HepG2 (cell line): ENCODE data around the gene ITSN2. TPM values are rescaled to one million over a fixed set of nuclear protein-coding genes. Genes with fewer than 3 reads are reported as not detected.

Source experiments
- ATAC-seq: fragments of 200-7000 bp; cut with Tn5 transposase; 3 replicates; pipeline ENCODE4 v1.9.1; 2020; ENCODE audit warnings: mild to moderate bottlenecking, moderate library complexity
- BruUV-seq: library from RNA; stranded (reverse); fragments of 400-500 nt; replicated peaks from 2 replicates; lab custom pipeline; 2021; lab: Mats Ljungman, UMichigan
- CTCF ChIA-PET: fragments of 300-600 bp; formaldehyde crosslinking; extraction: SDS; loops from one replicate; lab custom pipeline; 2021; ENCODE audit warnings: low total read pairs, inconsistent platforms, low intra/inter-chr PET ratio; lab: Yijun Ruan, JAX
- POLR2A ChIA-PET: fragments of 350-600 bp; sonication (Branson Sonifier 250); formaldehyde crosslinking; loops from one replicate; lab custom pipeline; 2020; ENCODE audit warnings: antibody characterized with exemption, inconsistent platforms; lab: Yijun Ruan, JAX
- DNase-seq: peaks from one replicate; pipeline ENCODE4 v3.0.0-alpha.2; 2015; ENCODE audit warnings: low spot score
- FAIRE-seq: peaks from 3 replicates; lab custom pipeline; 2011; peaks lifted over from hg19 to GRCh38; lab: Jason Lieb, UNC
- H2AFZ ChIP-seq: one replicate; pipeline ENCODE4 v1.6.1; 2011; ENCODE audit warnings: low read length, inconsistent platforms
- H3K27ac ChIP-seq: fragments of 300-600 bp; 3 replicates; pipeline ENCODE4 v1.8.0; 2011; ENCODE audit warnings: mixed run types, mild to moderate bottlenecking, mixed read lengths, low read length, inconsistent platforms; ENCODE audit not compliant: insufficient read depth; ENCODE audit errors: extremely low read length
- H3K27me3 ChIP-seq, 2 experiments: fragments of 200-600 bp in 1 of 2; 2 replicates in 1 of 2; 3 replicates in 1 of 2; pipeline versions ENCODE4 v1.6.0 to v1.8.0; 2011; ENCODE audit warnings: low read length in 2 of 2, mild to moderate bottlenecking in 2 of 2, moderate library complexity in 2 of 2, inconsistent platforms in 1 of 2; ENCODE audit not compliant: insufficient read depth in 2 of 2, control insufficient read depth in 1 of 2
- H3K36me3 ChIP-seq, 2 experiments: fragments of 200-600 bp in 1 of 2; replicated peaks in 1 of 2; 2 replicates in 1 of 2; 3 replicates in 1 of 2; pipeline versions ENCODE4 v1.5.1 to v1.8.0; 2011; ENCODE audit warnings: low read length in 2 of 2, inconsistent platforms in 1 of 2; ENCODE audit not compliant: insufficient read depth in 2 of 2, control insufficient read depth in 1 of 2
- H3K4me1 ChIP-seq: 2 replicates; pipeline ENCODE4 v1.5.1; 2012; ENCODE audit warnings: low read length, inconsistent platforms; ENCODE audit not compliant: insufficient read depth
- H3K4me2 ChIP-seq: 2 replicates; pipeline ENCODE4 v1.6.0; 2011; ENCODE audit warnings: low read depth, low read length, inconsistent platforms
- H3K4me3 ChIP-seq, 3 experiments: fragments of 200-600 bp in 1 of 3; sonication (generic), shearing (Covaris generic) in 1 of 3; replicated peaks in 1 of 3; 2 replicates each; pipeline ENCODE4 v1.5.1; 2011 to 2016; ENCODE audit warnings: low read length in 3 of 3, inconsistent platforms in 2 of 3, low read depth in 2 of 3, mild to moderate bottlenecking in 2 of 3, control low read depth in 1 of 3, mixed read lengths in 1 of 3; ENCODE audit not compliant: insufficient read depth in 1 of 3
- H3K79me2 ChIP-seq: one replicate; pipeline ENCODE4 v1.6.1; 2011; ENCODE audit warnings: low read length, inconsistent platforms; ENCODE audit not compliant: insufficient read depth
- H3K9ac ChIP-seq: 2 replicates; pipeline ENCODE4 v1.6.0; 2011; ENCODE audit warnings: mild to moderate bottlenecking, low read depth, low read length, inconsistent platforms; ENCODE audit not compliant: insufficient read depth
- H3K9me3 ChIP-seq: 2 replicates; pipeline ENCODE4 v1.5.1; 2012; ENCODE audit warnings: mild to moderate bottlenecking, low read length
- H4K20me1 ChIP-seq: 2 replicates; pipeline ENCODE4 v1.6.0; 2011; ENCODE audit warnings: inconsistent platforms, mild to moderate bottlenecking, low read length, moderate library complexity; ENCODE audit not compliant: insufficient read depth
- CREBL2 ChIP-seq: sonication (generic); formaldehyde crosslinking; IDR thresholded peaks from 2 replicates; pipeline ENCODE4 v1.8.1; 2023; ENCODE audit warnings: missing genetic modification reagents, mild to moderate bottlenecking, borderline replicate concordance
- DR1 ChIP-seq: sonication (generic); formaldehyde crosslinking; IDR thresholded peaks from 2 replicates; pipeline ENCODE4 v1.8.0; 2021; ENCODE audit warnings: mild to moderate bottlenecking, missing genetic modification reagents, inconsistent platforms
- EZH2 ChIP-seq: conservative IDR thresholded peaks from 2 replicates; pipeline ENCODE4 v1.6.1; 2012; ENCODE audit warnings: mild to moderate bottlenecking, low read depth, low read length, moderate library complexity
- HNRNPUL1 ChIP-seq: fragments of 200-400 bp; formaldehyde crosslinking; IDR thresholded peaks from 2 replicates; pipeline ENCODE4 v1.6.1; 2017; ENCODE audit warnings: low read depth, mild to moderate bottlenecking, low read length, moderate library complexity
- KDM2A ChIP-seq: sonication (generic); formaldehyde crosslinking; IDR thresholded peaks from 2 replicates; pipeline ENCODE4 v1.4.0; 2020; ENCODE audit warnings: low read depth, missing genetic modification reagents, borderline replicate concordance
- SETDB1 ChIP-seq: sonication (generic); formaldehyde crosslinking; IDR thresholded peaks from 2 replicates; pipeline ENCODE4 v1.5.1; 2020; ENCODE audit warnings: missing genetic modification reagents, mild to moderate bottlenecking, borderline replicate concordance
- SOX5 ChIP-seq: IDR thresholded peaks from 2 replicates; pipeline ENCODE4 v1.6.1; 2016; ENCODE audit warnings: borderline replicate concordance
- SRSF9 ChIP-seq: fragments of 200-400 bp; formaldehyde crosslinking; IDR thresholded peaks from 2 replicates; pipeline ENCODE4 v1.6.1; 2018; ENCODE audit warnings: borderline replicate concordance, mild to moderate bottlenecking, low read depth, low read length; ENCODE audit not compliant: insufficient read depth, poor library complexity, severe bottlenecking
- TEAD2 ChIP-seq: sonication (generic); formaldehyde crosslinking; IDR thresholded peaks from 2 replicates; pipeline ENCODE4 v1.9.0; 2021; ENCODE audit warnings: missing genetic modification reagents
- ZNF556 ChIP-seq: sonication (generic); formaldehyde crosslinking; IDR thresholded peaks from 2 replicates; pipeline ENCODE4 v1.4.0; 2020; ENCODE audit warnings: mild to moderate bottlenecking, missing genetic modification reagents, borderline replicate concordance
- ZNF780A ChIP-seq: sonication (generic); formaldehyde crosslinking; IDR thresholded peaks from 2 replicates; pipeline ENCODE4 v1.8.0; 2022; ENCODE audit warnings: mild to moderate bottlenecking, missing genetic modification reagents, moderate library complexity
- WGBS: methylation state at CpG from one replicate; pipeline ENCODE4 v1.1.6; 2017; ENCODE audit warnings: low lambda C conversion rate; 5-methylcytosine and 5-hydroxymethylcytosine counted together
- in situ Hi-C: cut with HindIII; loops from 2 replicates; pipeline ENCODE4 v1.10.0; 2017; ENCODE audit warnings: low pct_unique_long_range_greater_than_20kb; ENCODE audit not compliant: extremely low pct_ligation_motif_present
- intact Hi-C: fragments of 100-400 bp; cut with micrococcal nuclease; formaldehyde crosslinking; loops from one replicate; pipeline ENCODE4 v1.10.0; 2022; ENCODE audit not compliant: unreplicated experiment
- polyA plus RNA-seq, 8 experiments: library from polyadenylated mRNA; depleted of rRNA in 3 of 8; stranded (reverse) in 7 of 8; unstranded in 1 of 8; fragments of >200 nt; fragmentation: Illumina TruSeq in 4 of 8; extraction: Trizol in 4 of 8; gene quantifications; 2 replicates each; pipeline versions ENCODE4 v1.2.1 to v1.2.3, GENCODE V29; 2011 to 2016; ENCODE audit warnings: low read depth in 4 of 8, missing spikeins in 1 of 8, mixed read lengths in 1 of 8; ENCODE audit not compliant: insufficient read depth in 1 of 8
- total RNA-seq, 5 experiments: library from RNA; depleted of rRNA; stranded (reverse); fragments of >200 nt; fragmentation: Illumina TruSeq; extraction: Trizol; gene quantifications; 2 replicates each; pipeline ENCODE4 v1.2.3, GENCODE V29; 2016; ENCODE audit warnings: low read depth in 1 of 5
- TF ChIP-seq, protein P1 (sequence below): sonication (generic); formaldehyde crosslinking; IDR thresholded peaks from 2 replicates; pipeline ENCODE4 v1.8.1; 2023; ENCODE audit warnings: mild to moderate bottlenecking, missing genetic modification reagents, borderline replicate concordance

The ITSN2 gene
- total and polyA plus RNA-seq, 2 of the 13 experiments (the other 11 are each of a cell fraction or from before 2014, with no cell fraction given), result 26.0 to 26.6 TPM

DNA sequence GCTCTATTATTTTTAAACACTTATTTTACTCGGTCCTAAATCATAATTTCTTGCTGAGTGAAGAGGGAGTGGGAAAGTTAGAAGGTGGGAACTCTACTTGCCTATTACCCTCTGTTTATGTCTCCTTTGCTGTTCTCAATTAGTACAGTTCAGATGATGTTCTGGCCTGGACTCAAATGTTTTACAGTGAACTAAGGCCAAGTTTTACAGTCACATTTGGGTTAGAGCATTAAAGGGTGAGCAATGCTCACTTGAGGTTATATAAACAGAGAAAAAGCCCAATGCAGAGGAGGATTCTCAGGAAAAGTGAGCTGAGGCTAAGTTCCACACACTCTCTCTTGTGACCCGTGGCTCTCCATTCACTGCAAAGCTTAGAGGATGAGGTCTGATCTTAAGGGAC, 52.4 kb downstream of the ITSN2 start:
- ChIA-PET POLR2A (no interaction called here), CTCF (no interaction called here)
- ATAC-seq, result no peak
- Histone ChIP-seq H3K9ac (no peak overlapping the region), H3K4me3 (no peak overlapping the region), H3K4me1 (no peaks in the 10 kb centered on the region), H3K9me3 (no peaks in the 10 kb centered on the region), H3K4me2 (no peak overlapping the region), H3K27ac (no peak overlapping the region), H3K27me3 (no peaks in the 10 kb centered on the region), H4K20me1 (no peaks in the 10 kb centered on the region), H3K79me2 (no peaks in the 10 kb centered on the region), H2AFZ (no peak overlapping the region), H3K36me3 (peaks cover 8 to 15% of the 10 kb centered on the region in 2 experiments)
- intact Hi-C loops, result no loop called here
- no peak for FAIRE-seq
- in situ Hi-C loops, result no loop called here
- whole genome bisulfite sequencing, result 99% methylated on average over 2 of the region's 2 CpGs
- TF ChIP-seq TEAD2, result no peak
- TF ChIP-seq CREBL2 (CRISPR knock-in tag), result no peak
- TF ChIP-seq, protein P1, sequence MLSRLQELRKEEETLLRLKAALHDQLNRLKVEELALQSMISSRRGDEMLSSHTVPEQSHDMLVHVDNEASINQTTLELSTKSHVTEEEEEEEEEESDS (CRISPR knock-in tag), result no peak
- no peak for TF ChIP-seq DR1
- DNase-seq, result no peak
- no TSS peak for BruUV-seq

- ATAC-seq (no peak), FAIRE-seq (no peak), DNase-seq (no peak)
- H3K79me2 ChIP-seq, result no peaks in the 10 kb centered on the region
- H3K27ac ChIP-seq, result no peak overlapping the region
- no peaks in the 10 kb centered on the region for H3K4me1 ChIP-seq
- intact Hi-C loops (no loop called here), in situ Hi-C loops (no loop called here)
- H3K4me3 ChIP-seq, result no peak overlapping the region
- ChIA-PET POLR2A (no interaction called here), CTCF (no interaction called here)
- H2AFZ ChIP-seq, result no peak overlapping the region
- H4K20me1 ChIP-seq, result no peaks in the 10 kb centered on the region
- 73% methylated on average over 3 of the region's 3 CpGs for WGBS
- H3K9me3 ChIP-seq, result no peaks in the 10 kb centered on the region
- no peak overlapping the region for H3K9ac ChIP-seq
- no peak for TF ChIP-seq SOX5 (CRISPR knock-in tag)
- no peak for TF ChIP-seq HNRNPUL1
- TF ChIP-seq SETDB1 (CRISPR knock-in tag), result no peak
- TF ChIP-seq ZNF556 (CRISPR knock-in tag), result no peak
- TF ChIP-seq KDM2A, result no peak
- no peak for TF ChIP-seq EZH2
- TF ChIP-seq SRSF9, result no peak
- no peak for TF ChIP-seq ZNF780A
- H3K27me3 ChIP-seq, result no peaks in the 10 kb centered on the region
- peaks cover 7 to 32% of the 10 kb centered on the region in 2 experiments for H3K36me3 ChIP-seq
- no peak overlapping the region for H3K4me2 ChIP-seq
- no TSS peak for BruUV-seq
These were observed 55.7 kb downstream of the ITSN2 start for GRCh38 chr2:24304631-24305030.
